ENCODE measurements around the gene OR10A5.
"Not testable (repeated sequence)": the region's sequence is repeated elsewhere in the genome, so short reads cannot be mapped to it uniquely, and the experiment has no call there.

OR10A5 gene, protein sequence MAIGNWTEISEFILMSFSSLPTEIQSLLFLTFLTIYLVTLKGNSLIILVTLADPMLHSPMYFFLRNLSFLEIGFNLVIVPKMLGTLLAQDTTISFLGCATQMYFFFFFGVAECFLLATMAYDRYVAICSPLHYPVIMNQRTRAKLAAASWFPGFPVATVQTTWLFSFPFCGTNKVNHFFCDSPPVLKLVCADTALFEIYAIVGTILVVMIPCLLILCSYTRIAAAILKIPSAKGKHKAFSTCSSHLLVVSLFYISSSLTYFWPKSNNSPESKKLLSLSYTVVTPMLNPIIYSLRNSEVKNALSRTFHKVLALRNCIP

DNA sequence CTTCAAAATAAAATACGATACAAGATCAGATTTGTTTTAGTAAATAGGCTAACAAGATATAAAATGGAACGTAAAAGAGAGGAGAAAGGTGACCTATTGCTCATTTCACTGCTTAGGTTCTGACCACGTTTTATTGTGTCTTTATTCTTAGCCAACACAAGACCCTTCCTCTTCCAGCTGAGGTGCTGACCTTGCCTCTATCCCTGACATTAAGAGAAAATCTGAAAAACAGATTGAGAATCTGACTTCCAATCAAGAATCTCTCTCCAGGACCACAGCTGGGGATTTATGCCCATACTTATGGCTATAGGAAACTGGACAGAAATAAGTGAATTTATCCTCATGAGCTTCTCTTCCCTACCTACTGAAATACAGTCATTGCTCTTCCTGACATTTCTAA, at the start of gene OR10A5:
TSS of gene OR10A5 (plus strand) at position 301 of the 400 bp plus-strand sequence. CDS start at position 301, 0 bp downstream.
- DNase-seq (ENCODE audit: low spot score) = no peak
- H3K27ac ChIP-seq = no peak within 1 kb of the TSS
- ChIA-PET POLR2A (ENCODE audit: low non-redundant PET) (no interaction called here), CTCF (no interaction called here)
- no peak for TF ChIP-seq CTCF (conservative IDR thresholded peaks at IDR 0.05; ENCODE audit: low read depth)

GRCh38 chr11:6799402-6799801, 46.1 kb upstream of the OR10A5 start, which contains the start of gene OR6A2:
TSS of gene OR6A2 (minus strand) at chr11:6799689. CDS start at chr11:6795708, 3,981 bp downstream.
- ChIA-PET POLR2A (ENCODE audit: low non-redundant PET) (no interaction called here), CTCF (interaction anchor here (0.7 kb wide), 1 partner anchor 498 kb away, joined by 4 read pairs; no protein-coding TSS in a partner anchor)
- H3K27ac ChIP-seq = no peak within 1 kb of the TSS
- no peak for DNase-seq (ENCODE audit: low spot score)
- TF ChIP-seq CTCF (conservative IDR thresholded peaks at IDR 0.05; ENCODE audit: low read depth) = no peak

- CTCF ChIA-PET = interaction anchor here (0.6 kb wide), 1 partner anchor 49 kb away, joined by 4 read pairs; no protein-coding TSS in a partner anchor
- H3K27ac ChIP-seq; POLR2A ChIA-PET (ENCODE audit: low non-redundant PET); DNase-seq (ENCODE audit: low spot score): not testable (repeated sequence)
These were observed 44.4 kb upstream of the OR10A5 start for GRCh38 chr11:6801075-6801474.

GRCh38 chr11:6812390-6813005, 33.0 kb upstream of the OR10A5 start:
- POLR2A ChIA-PET (ENCODE audit: low non-redundant PET) = no interaction called here
- peak; percentile 90 for TF ChIP-seq CTCF (conservative IDR thresholded peaks at IDR 0.05; ENCODE audit: low read depth)
- H3K27ac ChIP-seq = no peak overlapping the region
- CTCF ChIA-PET = interaction anchor here (0.5 to 2.8 kb wide), 12 partner anchors 12 to 1728 kb away, joined by 3 to 13 read pairs (median 3); no protein-coding TSS in a partner anchor
- DNase-seq (ENCODE audit: low spot score) = peak; percentile 32

- TF ChIP-seq CTCF (conservative IDR thresholded peaks at IDR 0.05; ENCODE audit: low read depth) = no peak
- no peak for DNase-seq (ENCODE audit: low spot score)
- no peak overlapping the region for H3K27ac ChIP-seq
- ChIA-PET CTCF (interaction anchor here (2.8 kb wide), 1 partner anchor 11 kb away, joined by 13 read pairs; no protein-coding TSS in a partner anchor), POLR2A (ENCODE audit: low non-redundant PET) (no interaction called here)
These were observed 31.8 kb upstream of the OR10A5 start for GRCh38 chr11:6813656-6814055.

- no peak for DNase-seq (ENCODE audit: low spot score)
- ChIA-PET POLR2A (ENCODE audit: low non-redundant PET) (no interaction called here), CTCF (no interaction called here)
- no peak for TF ChIP-seq CTCF (conservative IDR thresholded peaks at IDR 0.05; ENCODE audit: low read depth)
- no peak overlapping the region for H3K27ac ChIP-seq
These were observed 27.8 kb upstream of the OR10A5 start for GRCh38 chr11:6817694-6818093.

GRCh38 chr11:6818967-6819366, 26.5 kb upstream of the OR10A5 start:
- TF ChIP-seq CTCF (conservative IDR thresholded peaks at IDR 0.05; ENCODE audit: low read depth) = no peak
- ChIA-PET CTCF (interaction anchor here (0.6 kb wide), 1 partner anchor 160 kb away, joined by 4 read pairs; no protein-coding TSS in a partner anchor), POLR2A (ENCODE audit: low non-redundant PET) (no interaction called here)
- no peak overlapping the region for H3K27ac ChIP-seq
- DNase-seq (ENCODE audit: low spot score) = no peak

Measured in RWPE1 (cell line).